HG02623 (cell line): ENCODE measurements around the gene RNF166.

Source experiments
- ATAC-seq: cut with Tn5 transposase; IDR thresholded peaks from one replicate; pipeline ENCODE4 v1.9.1; 2021; ENCODE audit warnings: moderate library complexity; ENCODE audit not compliant: unreplicated experiment

RNF166 gene

DNA sequence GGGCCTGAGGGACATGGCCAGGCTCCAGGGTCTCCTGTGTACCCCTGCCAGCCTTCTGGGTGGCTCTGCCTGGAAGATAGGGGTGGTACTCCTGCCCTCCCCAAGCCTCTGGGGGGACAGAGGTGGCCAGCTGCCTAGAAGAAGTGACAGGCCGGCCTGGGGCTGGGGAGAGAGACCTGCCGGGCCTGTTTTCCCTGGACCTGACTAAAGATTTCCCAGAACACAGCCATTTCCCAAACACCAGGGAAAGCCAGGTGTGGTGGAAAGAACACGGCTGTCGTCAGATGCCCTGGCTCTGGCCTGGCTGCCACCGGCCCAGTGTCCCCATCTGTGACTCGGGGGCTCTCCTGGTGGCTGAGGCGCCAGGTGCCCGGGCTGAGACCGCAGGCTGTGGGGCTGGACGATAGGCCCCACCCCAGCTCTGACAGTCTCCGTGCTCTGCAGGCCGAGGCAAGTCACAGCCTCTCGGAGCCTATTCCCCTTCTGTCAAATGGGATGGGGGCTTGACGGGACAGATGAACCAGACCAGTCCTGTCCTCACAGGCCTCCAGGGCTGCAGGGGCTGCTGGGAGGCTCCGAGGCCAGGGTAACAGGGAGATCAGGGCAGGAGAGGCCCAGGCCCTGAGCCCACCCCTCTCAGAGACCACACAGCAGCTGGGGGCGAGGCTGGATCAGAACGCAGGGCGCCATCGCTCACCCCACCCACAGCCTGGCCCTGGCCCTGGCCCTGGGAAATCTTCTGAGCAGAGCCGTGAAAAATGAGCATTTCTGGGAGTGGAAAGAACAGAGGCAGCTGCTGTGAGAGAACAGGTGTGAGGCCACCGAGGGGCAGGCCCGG, 33.1 kb upstream of the RNF166 start:
- ATAC-seq: no peak

DNA sequence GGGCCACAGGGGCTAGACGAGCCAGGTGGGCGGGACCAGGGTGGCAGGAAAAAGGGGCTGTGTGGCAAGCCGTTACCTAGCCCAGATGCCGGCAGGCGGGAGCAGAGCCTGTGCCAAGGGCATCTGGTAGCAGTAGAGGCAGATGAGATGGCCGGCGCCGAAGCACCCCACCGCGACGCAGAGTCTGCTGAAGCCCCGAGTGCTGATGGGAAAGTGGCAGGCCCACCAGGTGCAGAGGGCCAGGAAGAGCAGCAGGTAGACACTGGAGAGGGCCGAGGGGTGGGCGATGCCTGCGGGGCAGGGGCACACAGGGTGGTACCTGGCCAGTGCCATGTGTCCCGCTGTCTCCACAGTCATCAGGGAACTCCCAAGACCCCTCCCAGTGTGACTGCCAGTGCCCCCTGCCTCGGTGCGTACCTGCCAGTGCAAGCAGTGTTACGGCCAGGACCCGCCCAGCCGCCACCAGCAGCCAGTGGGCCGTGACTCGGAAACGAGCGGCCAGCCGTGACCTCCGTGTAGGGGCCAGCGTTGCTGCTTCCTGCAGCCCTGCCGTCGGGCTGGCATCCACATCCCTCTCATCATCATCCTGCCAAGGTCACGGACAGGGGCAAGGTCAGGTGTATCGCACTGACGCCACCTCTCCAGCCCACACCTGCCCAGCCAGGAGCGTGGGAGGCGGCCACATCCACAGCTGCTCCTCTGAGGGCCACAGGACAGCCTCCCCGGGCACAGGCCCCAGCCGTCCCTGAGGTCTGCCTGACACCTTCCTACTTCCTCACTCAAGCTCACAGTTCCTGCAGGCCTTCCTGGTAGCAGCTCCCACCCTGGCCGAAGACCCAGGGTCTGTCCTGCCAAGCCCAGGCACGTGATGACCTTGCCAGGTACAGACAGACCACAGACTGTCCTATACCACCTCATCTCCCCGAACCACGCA, 32.2 kb upstream of the RNF166 start:
- no peak for ATAC-seq

DNA sequence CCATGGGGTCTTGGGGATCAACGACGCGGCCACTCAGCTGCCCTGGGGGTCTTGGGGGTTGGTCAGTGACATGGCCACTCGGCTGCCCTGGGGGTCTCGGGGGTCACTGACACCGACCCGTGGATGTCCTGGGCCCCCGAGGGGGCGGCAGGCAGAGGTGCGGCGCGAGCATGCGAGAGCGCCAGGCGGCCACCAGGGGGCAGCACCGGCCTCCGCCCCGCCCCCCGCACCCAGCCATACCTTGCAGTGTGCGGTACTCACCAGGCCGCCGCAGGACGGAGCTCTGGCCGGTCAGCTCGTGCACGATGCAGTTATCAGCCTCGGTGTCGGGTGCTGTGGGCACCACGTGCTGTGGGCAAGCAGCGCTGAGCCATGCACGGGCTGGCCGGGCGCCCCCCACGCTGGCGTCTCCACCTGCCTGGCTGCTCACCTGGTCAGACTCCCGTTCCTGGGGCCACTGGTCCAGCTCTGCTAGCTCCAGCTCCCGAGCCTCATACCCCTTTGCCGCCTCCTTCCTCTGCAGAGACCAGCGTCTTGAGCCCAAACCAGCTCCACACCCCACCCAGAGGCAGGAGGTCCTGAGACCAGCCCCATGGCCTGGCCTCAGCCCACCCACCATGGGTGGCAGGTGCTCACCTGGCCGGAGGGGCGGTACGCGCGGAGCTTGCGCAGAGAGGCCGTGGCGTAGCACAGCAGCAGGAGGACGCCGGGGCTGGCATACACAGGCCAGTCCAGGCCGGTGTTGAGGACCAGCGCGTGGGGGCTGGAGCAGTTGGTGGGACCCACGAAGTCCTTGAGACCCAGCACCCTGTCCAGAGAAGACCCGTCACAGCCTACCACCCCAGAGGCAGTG, 31.3 kb upstream of the RNF166 start:
- ATAC-seq: no peak

- ATAC-seq: no peak
Observed at GRCh38 chr16:88736496-88736895, 30.3 kb upstream of the RNF166 start.

DNA sequence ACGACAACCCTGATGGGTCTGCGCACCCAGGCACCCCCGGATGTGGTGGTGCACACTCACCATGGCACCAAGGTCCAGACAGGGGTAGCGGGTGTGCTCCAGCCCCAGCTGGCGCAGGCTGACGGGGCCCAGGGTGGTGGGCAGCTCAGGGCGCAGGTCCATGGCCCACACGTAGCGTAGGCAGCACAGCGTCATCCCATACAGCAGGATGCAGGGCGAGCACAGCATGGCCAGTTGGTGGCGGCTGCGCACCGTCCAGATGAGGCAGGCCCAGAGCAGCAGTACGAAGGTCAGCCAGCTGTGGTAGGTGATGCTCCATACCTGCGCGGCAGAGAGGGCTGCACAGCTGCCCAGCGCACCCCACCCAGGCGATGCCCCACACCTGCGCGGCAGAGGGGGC, 29.9 kb upstream of the RNF166 start:
- ATAC-seq: no peak

GRCh38 chr16:88735616-88736015, 29.4 kb upstream of the RNF166 start:
- no peak for ATAC-seq

DNA sequence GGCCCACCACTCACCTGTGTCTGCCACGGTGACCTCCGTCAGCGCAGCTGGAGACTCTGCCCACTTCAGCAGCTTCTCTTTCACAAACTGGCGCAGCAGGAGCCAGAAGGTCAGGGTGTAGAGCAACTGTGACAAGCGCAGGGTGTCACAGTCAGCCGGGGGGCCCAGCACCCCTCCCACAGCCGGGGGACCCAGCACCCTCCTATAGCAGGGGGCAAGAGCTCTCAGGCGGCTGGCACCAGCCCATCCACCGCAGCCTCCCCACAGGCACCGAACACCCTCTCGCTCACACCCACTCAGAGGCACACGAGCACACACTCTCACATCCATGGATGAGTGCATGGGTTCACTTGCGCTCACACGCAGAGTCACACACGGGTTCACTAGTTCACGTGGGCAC, 28.9 kb upstream of the RNF166 start:
- no peak for ATAC-seq

DNA sequence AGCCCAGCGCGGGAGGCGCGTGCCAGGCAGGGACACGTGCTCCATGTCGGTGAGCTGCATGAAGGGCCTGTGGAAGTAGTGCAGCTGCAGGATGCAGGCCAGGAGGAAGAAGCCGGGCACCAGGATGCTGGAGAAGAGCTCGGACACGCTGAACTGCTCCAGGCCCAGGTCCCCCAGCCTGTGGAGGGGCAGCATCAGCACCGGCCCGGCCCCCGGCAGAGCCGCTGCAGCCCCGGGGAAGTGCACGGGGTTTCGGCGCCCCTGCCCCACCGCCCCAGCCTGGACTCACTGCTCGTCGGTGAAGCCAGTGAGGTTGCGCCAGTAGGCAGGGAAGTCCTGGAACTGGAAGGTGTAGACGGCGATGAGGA, 28.1 kb upstream of the RNF166 start:
- no peak for ATAC-seq

DNA sequence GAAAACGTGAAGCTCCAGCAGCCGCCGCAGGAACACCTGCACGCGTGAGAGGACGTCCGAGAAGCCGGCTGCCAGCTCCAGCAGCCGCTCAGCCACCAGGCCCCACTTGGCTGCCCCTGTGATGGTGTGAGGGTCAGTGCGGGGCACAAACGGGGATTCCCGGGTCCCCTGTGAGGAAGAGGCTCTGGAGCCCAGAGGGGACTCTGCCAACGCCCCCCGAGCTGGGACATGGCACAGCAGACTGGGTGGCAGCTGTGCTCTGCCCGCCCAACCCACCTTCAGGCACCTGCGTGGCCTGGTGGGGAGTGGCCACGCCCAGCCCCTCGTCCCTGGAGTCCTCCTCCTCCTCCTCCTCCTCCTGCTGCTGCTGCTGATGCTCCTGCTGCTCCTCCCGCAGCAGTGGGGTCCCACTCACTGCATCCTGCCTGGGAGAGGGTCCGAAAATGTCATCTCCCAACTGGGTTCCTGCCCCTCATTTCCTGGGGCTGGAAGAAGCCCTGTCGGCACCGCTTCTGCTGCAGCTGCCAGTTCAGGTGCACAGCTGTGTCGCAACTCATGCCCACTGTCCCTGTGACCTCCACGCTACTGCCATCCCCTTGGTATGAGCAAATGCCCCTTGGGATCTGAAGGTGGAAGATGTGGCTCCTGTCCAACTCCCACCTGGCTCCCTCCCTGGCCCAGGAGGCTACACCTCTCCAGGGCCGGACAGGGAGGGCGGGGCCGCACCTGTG, 27.6 kb upstream of the RNF166 start:
- ATAC-seq: no peak

DNA sequence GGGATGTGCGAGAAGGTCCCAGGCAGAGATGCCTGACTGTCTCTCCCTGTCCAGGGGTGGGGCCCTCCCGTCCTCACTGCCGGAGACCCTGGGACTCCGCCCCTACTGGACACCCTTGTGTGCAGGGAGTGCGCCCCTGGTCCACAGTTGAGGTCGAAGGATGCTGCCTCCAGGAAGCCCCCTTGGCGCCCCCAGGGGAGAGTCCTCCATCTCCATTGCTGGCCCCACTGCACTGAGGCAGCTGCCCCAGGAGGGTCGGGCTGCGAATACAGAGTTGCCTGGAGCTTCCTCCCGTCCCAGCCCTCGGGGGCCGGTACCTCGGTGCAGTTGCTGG, 26.7 kb upstream of the RNF166 start:
- ATAC-seq: no peak

GRCh38 chr16:88732172-88732960, 26.2 kb upstream of the RNF166 start:
- ATAC-seq: no peak

GRCh38 chr16:88731699-88732098, 25.5 kb upstream of the RNF166 start:
- no peak for ATAC-seq

DNA sequence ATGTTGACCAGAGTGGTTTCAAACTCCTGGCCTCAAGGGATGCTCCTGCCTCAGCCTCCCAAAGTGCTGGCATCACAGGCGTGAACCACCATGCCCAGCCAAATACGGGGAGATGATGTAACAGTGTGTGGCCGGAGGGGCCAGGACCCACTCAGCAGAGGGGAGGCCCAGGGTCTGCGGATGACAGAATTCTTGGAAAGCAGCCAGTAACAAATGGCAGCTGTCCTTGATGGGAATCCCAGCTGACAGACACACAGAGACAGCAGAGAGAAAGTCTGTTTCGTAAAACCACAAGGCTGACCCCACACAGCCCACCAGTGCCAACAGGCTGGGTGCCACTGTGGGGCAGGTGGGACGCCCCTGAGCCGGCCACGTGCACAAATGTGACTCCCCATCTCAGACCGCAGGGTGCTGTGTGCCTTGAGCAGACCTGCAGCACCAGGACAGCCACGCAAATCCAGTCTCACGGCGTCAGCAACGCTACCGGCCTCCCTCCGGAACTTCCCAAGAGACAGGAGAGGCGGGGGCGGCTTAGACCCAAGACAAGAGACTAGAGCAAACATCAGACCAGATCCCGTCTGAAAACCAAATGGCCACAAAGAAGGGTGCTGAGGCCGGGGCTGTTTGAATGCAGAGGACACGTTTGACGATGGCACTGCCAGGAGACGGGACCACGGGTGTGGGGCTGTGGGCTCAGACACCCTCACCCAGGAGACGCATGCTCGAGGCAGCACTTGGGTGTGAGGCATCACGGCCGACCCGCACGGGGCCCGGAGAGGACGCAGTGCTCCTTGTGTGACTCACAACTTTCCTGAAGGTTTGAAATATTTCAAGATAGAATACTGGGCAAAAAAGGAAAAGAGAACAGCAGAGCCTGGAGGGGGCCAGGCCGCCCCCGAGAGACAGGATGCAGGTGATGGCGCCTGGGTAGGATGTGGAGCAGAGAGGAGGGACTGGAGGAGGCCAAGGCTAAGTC, 24.7 kb upstream of the RNF166 start:
- ATAC-seq: no peak

- no peak for ATAC-seq
Observed at GRCh38 chr16:88727871-88728270, 21.7 kb upstream of the RNF166 start.

- no peak for ATAC-seq
Observed at GRCh38 chr16:88726981-88727380, 20.8 kb upstream of the RNF166 start.

- no peak for ATAC-seq
Observed at GRCh38 chr16:88726408-88726749, 20.2 kb upstream of the RNF166 start.

DNA sequence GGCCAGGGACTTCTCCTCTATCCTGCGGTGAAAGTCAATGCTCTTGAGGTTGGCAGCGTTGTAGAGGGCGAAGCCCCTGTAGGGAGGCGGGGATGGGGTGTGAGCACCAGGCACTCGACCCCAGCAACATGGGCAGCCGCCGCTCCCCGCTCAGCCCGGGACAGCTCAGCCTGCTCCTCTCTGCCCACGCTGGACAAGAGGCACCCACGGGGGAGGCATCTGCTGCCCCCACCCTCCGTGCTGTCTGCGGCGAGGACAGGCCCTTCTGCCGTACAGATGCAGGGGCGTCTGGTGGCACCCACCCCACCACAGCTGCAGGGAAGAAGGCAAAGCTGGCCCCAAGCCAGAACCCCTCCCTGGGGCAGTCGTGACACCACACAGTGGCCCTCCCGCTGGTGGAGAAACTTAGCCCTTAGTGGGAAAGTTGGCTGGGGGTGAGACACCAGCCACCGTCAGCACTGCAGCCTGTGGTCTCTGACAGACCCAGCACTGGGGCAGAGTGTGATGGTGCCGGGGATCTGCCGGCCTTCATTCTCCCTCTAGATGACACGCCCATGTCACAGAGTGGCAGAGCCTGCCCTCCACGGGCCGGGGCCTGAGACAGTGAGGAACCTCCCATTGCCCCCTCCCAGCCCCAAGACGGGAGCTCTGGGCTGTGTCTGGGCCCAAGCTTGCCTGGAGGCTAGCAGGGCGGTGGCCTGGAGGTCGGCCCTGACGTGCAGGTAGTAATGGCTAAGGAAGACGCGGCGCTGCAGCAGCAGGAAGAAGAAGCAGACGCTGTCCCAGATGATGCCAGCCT, 19.6 kb upstream of the RNF166 start:
- ATAC-seq: no peak
